Gastroesophageal sphincter (tissue), 3 donors: ENCODE measurements around the gene ACTMAP.

Experiments used
- EP300 ChIP-seq: sonication (generic); formaldehyde crosslinking; IDR thresholded peaks from one replicate; pipeline ENCODE4 v1.6.1; 2017; ENCODE audit warnings: antibody characterized with exemption, mild to moderate bottlenecking
- POLR2A ChIP-seq, 2 donors: fragments of 450-650 bp; IDR thresholded peaks; one replicate each; pipeline ENCODE4 v1.6.1; 2017; ENCODE audit warnings: antibody characterized with exemption in 2 of 2, mild to moderate bottlenecking in 2 of 2, moderate library complexity in 1 of 2
- POLR2AphosphoS5 ChIP-seq: sonication (generic); formaldehyde crosslinking; IDR thresholded peaks from one replicate; pipeline ENCODE4 v1.6.1; 2017; ENCODE audit warnings: antibody characterized with exemption
- TF ChIP-seq, protein P1 (sequence below), 4 experiments: fragments of 200-600 bp in 2 of 4; fragments of 450-650 bp in 2 of 4; sonication (generic) in 1 of 4; IDR thresholded peaks; one replicate each; pipeline ENCODE4 v1.5.1; 2017 to 2019; ENCODE audit warnings: antibody characterized with exemption in 4 of 4, mild to moderate bottlenecking in 2 of 4, moderate library complexity in 2 of 4

DNA sequence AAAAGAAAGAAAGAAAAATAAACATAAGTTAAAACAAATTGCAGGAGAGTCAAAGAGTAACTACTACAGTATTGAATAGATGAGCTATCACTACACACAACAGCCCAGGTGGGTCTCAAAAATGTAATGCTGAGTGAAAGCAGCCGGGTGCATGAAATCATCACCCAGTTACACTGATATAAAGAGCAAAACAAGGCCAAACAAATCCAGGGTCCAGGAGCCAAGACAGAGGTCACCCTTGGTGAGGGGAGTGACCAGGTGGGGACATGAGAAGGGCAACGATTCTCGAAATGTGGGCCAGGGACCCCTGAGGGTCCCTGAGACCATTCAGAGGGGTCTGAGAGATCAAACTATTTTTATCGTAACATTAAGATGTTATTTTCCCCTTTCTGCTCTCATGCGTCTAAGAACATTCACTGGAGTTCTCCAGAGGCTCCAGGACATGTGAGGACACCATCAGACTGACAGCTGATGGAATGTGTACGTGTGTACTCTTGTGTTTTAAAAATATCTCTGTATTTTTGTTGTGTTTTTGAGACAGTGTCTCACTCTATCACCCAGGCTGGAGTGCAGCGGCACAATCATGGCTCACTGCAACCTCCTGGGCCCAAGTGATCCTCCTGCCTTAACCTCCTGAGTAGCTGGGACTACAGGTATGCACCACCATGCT is 44.2 kb downstream of the ACTMAP start:
- TF ChIP-seq POLR2A (IDR thresholded peaks at IDR 0.05) (no peak), POLR2AphosphoS5 (no peak), EP300 (no peak)
- TF ChIP-seq, protein P1, sequence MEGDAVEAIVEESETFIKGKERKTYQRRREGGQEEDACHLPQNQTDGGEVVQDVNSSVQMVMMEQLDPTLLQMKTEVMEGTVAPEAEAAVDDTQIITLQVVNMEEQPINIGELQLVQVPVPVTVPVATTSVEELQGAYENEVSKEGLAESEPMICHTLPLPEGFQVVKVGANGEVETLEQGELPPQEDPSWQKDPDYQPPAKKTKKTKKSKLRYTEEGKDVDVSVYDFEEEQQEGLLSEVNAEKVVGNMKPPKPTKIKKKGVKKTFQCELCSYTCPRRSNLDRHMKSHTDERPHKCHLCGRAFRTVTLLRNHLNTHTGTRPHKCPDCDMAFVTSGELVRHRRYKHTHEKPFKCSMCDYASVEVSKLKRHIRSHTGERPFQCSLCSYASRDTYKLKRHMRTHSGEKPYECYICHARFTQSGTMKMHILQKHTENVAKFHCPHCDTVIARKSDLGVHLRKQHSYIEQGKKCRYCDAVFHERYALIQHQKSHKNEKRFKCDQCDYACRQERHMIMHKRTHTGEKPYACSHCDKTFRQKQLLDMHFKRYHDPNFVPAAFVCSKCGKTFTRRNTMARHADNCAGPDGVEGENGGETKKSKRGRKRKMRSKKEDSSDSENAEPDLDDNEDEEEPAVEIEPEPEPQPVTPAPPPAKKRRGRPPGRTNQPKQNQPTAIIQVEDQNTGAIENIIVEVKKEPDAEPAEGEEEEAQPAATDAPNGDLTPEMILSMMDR (IDR thresholded peaks at IDR 0.05): no peak
